Measurements from ENCODE around the gene POLR3C.

POLR3C gene

DNA sequence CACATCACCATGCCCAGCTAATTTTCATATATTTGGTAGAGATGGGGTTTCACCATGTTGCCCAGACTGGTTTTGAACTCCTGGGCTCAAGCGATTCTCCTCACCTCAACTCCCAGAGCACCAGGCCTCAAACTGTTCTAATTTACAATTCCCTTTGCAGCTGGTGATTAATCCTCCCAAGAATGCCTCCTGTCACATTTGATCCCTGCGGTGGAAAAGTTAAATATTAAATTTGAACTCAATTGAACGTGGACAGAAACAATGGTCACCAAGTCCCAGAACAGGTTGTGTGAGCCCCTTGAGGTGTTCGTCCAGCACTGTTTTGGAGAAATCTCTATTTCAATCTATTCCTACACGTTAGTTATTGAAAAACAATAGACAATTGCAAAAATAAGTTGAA is 63.6 kb downstream of the POLR3C start:
- H3K27ac ChIP-seq (ENCODE audit: insufficient read depth, low read depth, low read length, poor library complexity, severe bottlenecking): no peak overlapping the region
- peaks cover 40% of the 10 kb centered on the region for H3K27me3 ChIP-seq (ENCODE audit: control insufficient read depth, insufficient read depth, low read length, poor library complexity, severe bottlenecking)
- H3K36me3 ChIP-seq (ENCODE audit: control insufficient read depth, insufficient read depth, low read length): no peaks in the 10 kb centered on the region
- no peak overlapping the region for H3K4me3 ChIP-seq (ENCODE audit: insufficient read depth, low read depth, low read length)
- no peaks in the 10 kb centered on the region for H3K9me3 ChIP-seq (ENCODE audit: control insufficient read depth, low read length)
- WGBS, 2 experiments: 82 to 84% methylated on average over 5 of the region's 5 CpGs
- peaks cover 7% of the 10 kb centered on the region for H3K4me1 ChIP-seq (ENCODE audit: control insufficient read depth, insufficient read depth, low read length)

DNA sequence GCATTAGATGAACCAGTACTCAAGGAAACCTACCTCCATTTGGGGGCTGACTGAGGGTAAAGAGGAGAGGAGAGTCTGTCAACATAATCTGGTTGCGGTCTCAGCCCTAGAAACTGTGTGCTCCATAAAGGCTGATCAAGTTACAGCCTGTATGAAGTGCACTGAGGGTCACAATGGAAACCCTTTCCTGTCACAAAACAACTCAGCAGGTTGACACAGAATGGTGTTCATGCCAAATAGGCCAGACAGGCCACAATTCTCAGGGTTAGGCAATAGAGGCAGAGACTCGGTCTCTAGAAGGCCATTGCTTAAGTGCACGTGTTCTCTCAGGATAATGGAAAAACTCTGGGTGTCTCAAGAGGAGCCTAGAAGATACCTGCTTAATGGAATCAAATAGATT is 65.7 kb downstream of the POLR3C start:
- peaks cover 22% of the 10 kb centered on the region for H3K27me3 ChIP-seq (ENCODE audit: control insufficient read depth, insufficient read depth, low read length, poor library complexity, severe bottlenecking)
- H3K36me3 ChIP-seq (ENCODE audit: control insufficient read depth, insufficient read depth, low read length): no peaks in the 10 kb centered on the region
- H3K4me3 ChIP-seq (ENCODE audit: insufficient read depth, low read depth, low read length): no peak overlapping the region
- no peaks in the 10 kb centered on the region for H3K9me3 ChIP-seq (ENCODE audit: control insufficient read depth, low read length)
- peaks cover 8% of the 10 kb centered on the region for H3K4me1 ChIP-seq (ENCODE audit: control insufficient read depth, insufficient read depth, low read length)
- 86 to 89% methylated on average over 3 of the region's 3 CpGs for WGBS, 2 experiments
- no peak overlapping the region for H3K27ac ChIP-seq (ENCODE audit: insufficient read depth, low read depth, low read length, poor library complexity, severe bottlenecking)

DNA sequence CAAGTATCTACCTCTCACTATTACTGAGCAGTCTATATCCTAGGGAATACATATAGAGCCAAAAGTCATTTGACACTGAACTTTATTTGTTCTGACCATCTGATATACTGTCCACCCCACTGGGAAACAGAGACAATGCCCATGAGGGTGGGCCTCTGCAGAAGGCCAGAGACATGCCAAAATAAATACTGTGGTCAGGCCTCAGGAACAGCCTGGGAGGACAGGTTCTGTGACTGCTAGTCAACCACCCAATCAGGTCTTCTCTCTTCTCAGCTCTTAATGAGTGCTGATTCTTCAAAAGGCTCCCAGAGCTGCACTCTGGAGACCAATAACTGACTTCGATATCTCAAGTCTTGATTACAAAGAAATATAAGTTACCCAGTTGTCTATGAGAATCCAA is 67.1 kb downstream of the POLR3C start:
- Histone ChIP-seq H3K36me3 (ENCODE audit: control insufficient read depth, insufficient read depth, low read length) (no peaks in the 10 kb centered on the region), H3K27ac (ENCODE audit: insufficient read depth, low read depth, low read length, poor library complexity, severe bottlenecking) (no peak overlapping the region), H3K4me3 (ENCODE audit: insufficient read depth, low read depth, low read length) (no peak overlapping the region), H3K4me1 (ENCODE audit: control insufficient read depth, insufficient read depth, low read length) (peaks cover 8% of the 10 kb centered on the region), H3K9me3 (ENCODE audit: control insufficient read depth, low read length) (no peaks in the 10 kb centered on the region), H3K27me3 (ENCODE audit: control insufficient read depth, insufficient read depth, low read length, poor library complexity, severe bottlenecking) (peaks cover 8% of the 10 kb centered on the region)
- 90 to 100% methylated on average over 1 of the region's 1 CpG for WGBS, 2 experiments

DNA sequence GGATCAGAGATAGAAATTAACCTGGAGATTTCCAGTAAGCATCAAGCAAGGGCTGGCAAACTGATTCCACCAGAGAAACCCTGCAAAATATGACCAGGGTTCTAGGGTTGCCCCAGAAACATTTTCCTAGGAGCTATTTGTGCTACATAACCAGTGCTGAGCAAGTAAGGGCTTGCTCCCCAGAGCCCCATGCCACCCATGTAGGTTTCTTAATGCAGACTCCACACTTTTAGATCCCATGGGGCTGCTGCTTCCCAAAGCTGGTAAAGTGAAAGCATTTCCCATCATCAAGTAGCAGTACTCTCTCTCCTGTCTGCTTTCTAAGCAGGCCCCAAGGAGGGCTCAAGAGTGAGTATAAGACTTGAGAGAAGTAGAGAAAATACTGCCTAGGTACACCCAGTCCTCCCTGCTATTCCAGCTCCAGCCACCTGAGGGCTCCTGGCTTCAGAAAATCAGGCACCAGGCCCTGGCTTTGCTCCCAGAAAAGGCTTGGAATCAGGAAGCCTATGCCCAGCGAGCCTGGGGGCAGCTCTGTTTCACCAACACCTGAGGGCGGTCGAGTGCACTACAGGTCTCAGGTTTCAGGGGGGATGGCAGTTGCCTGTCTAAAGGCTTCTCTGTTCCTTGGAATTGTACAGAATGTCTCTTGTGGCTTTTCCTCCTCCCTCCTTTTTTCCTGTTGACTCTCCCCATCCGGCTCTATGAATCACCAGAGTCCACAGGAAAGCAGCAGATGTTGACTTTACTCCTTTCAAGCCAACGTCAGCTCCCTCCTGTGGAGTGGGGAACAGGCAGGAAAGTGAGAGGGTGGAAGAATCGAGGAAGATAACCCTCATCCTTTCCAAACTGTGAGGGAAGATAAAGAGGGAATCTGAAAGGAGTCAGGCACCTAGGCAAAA is 67.8 kb downstream of the POLR3C start:
- H3K36me3 ChIP-seq (ENCODE audit: control insufficient read depth, insufficient read depth, low read length): no peaks in the 10 kb centered on the region
- H3K4me1 ChIP-seq (ENCODE audit: control insufficient read depth, insufficient read depth, low read length): peaks cover 8% of the 10 kb centered on the region
- 6 to 11% methylated on average over 6 of the region's 6 CpGs for WGBS, 2 experiments
- peaks cover 1% of the 10 kb centered on the region for H3K27me3 ChIP-seq (ENCODE audit: control insufficient read depth, insufficient read depth, low read length, poor library complexity, severe bottlenecking)
- H3K27ac ChIP-seq (ENCODE audit: insufficient read depth, low read depth, low read length, poor library complexity, severe bottlenecking): peak overlapping the region; percentile 67
- H3K9me3 ChIP-seq (ENCODE audit: control insufficient read depth, low read length): no peaks in the 10 kb centered on the region
- peak overlapping the region; percentile 16 for H3K4me3 ChIP-seq (ENCODE audit: insufficient read depth, low read depth, low read length)

DNA sequence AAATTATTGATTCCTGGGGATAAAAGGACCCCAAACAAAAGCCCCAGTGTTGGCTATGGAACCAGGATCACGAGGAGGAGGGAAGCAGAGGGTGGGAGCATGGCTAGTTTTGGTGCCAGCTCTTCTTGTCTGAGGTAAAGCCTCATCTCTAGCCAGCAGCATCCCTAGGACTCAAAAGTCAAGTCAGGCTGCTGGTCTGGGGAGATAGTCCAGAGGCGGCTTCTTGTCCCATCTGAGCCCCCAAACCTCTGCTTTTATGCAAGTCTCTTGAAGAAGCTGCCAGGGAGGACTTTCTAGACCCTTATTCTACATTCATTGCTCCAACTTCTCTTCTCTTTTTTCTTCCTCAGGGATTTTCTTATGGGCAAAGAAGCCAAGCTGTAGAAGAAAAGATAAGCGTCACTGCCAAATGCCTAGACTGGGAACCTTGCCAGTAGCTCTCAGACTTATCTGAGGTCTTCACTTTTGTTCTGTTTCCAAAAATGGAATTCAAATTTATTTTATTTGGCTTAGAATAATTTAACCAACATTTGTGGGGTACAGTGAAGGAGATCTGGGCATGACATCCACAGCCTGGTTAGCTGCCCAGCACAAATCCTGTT is 68.6 kb downstream of the POLR3C start:
- Histone ChIP-seq H3K36me3 (ENCODE audit: control insufficient read depth, insufficient read depth, low read length) (no peaks in the 10 kb centered on the region), H3K27me3 (ENCODE audit: control insufficient read depth, insufficient read depth, low read length, poor library complexity, severe bottlenecking) (no peaks in the 10 kb centered on the region), H3K4me3 (ENCODE audit: insufficient read depth, low read depth, low read length) (peak overlapping the region; percentile 16), H3K4me1 (ENCODE audit: control insufficient read depth, insufficient read depth, low read length) (peaks cover 8% of the 10 kb centered on the region), H3K27ac (ENCODE audit: insufficient read depth, low read depth, low read length, poor library complexity, severe bottlenecking) (peak overlapping the region; percentile 67), H3K9me3 (ENCODE audit: control insufficient read depth, low read length) (no peaks in the 10 kb centered on the region)
- WGBS, 2 experiments: 79 to 85% methylated on average over 3 of the region's 3 CpGs

DNA sequence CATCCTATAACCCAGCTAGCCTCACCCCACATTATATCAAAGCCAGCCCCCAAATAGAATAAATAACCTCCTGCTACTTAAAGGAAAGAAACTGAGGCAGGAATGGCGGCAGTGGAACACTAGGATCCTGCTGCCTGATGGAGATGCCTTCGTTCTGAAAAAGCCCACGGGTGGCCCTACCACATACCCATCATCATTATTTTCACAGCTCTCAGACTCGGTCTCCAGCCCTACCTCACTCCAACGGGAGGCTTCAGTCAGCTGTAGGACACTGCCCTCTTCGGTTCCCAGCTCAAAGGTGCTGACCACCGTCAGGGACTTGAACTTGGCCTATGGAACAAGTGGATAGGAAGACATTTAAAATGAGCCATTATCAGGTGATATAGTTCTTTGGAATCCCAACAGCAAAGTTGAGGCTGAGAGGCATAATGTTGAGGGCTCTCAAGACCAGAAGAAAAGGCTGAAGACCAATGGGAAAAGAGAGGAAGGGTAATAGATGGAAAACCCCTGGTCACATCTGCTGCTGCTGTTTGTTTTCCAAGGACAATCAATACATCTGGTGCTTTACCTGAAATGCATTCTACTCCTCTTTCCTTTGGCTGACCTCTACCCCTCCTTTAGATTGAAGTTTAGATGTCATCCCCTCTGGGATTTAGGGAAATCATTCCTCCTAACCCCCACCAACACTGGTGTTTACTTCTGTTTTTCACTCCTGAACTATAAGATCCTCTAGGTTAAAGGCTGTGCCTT is 69.5 kb downstream of the POLR3C start:
- Histone ChIP-seq H3K4me3 (ENCODE audit: insufficient read depth, low read depth, low read length) (no peak overlapping the region), H3K9me3 (ENCODE audit: control insufficient read depth, low read length) (no peaks in the 10 kb centered on the region), H3K36me3 (ENCODE audit: control insufficient read depth, insufficient read depth, low read length) (no peaks in the 10 kb centered on the region), H3K27ac (ENCODE audit: insufficient read depth, low read depth, low read length, poor library complexity, severe bottlenecking) (no peak overlapping the region), H3K27me3 (ENCODE audit: control insufficient read depth, insufficient read depth, low read length, poor library complexity, severe bottlenecking) (no peaks in the 10 kb centered on the region), H3K4me1 (ENCODE audit: control insufficient read depth, insufficient read depth, low read length) (peaks cover 8% of the 10 kb centered on the region)
- WGBS, 2 experiments: 92 to 93% methylated on average over 7 of the region's 7 CpGs

All from ectodermal cell (in vitro differentiated cells).